Ishikawa (cell line): Measurements from ENCODE around the gene WHRN.

Source experiments
- CEBPB ChIP-seq: IDR thresholded peaks from 2 replicates; pipeline ENCODE4 v1.6.1; 2012
- EGR1 ChIP-seq: IDR thresholded peaks from 2 replicates; pipeline ENCODE4 v1.6.1; 2012
- EP300 ChIP-seq: IDR thresholded peaks from 2 replicates; pipeline ENCODE4 v1.6.1; 2012; ENCODE audit warnings: borderline replicate concordance
- FOXM1 ChIP-seq: IDR thresholded peaks from 2 replicates; pipeline ENCODE4 v1.6.1; 2012; ENCODE audit warnings: low read depth, borderline replicate concordance
- RAD21 ChIP-seq: IDR thresholded peaks from 2 replicates; pipeline ENCODE4 v1.6.1; 2012; ENCODE audit warnings: low read depth
- TAF1 ChIP-seq: IDR thresholded peaks from 2 replicates; pipeline ENCODE4 v1.6.1; 2012; ENCODE audit warnings: low read depth, mild to moderate bottlenecking
- TCF12 ChIP-seq: IDR thresholded peaks from 2 replicates; pipeline ENCODE4 v1.6.1; 2012; ENCODE audit warnings: low read depth
- TEAD4 ChIP-seq: IDR thresholded peaks from 2 replicates; pipeline ENCODE4 v1.6.1; 2012
- YY1 ChIP-seq: IDR thresholded peaks from 2 replicates; pipeline ENCODE4 v1.6.1; 2012; ENCODE audit warnings: low read depth
- ZBTB7A ChIP-seq: IDR thresholded peaks from 2 replicates; pipeline ENCODE4 v1.6.1; 2012; ENCODE audit warnings: low read depth
- TF ChIP-seq, protein P1 (sequence below): IDR thresholded peaks from 2 replicates; pipeline ENCODE4 v1.6.1; 2012
- TF ChIP-seq, protein P2 (sequence below): IDR thresholded peaks from 2 replicates; pipeline ENCODE4 v1.6.1; 2012; ENCODE audit warnings: low read depth, mild to moderate bottlenecking

DNA sequence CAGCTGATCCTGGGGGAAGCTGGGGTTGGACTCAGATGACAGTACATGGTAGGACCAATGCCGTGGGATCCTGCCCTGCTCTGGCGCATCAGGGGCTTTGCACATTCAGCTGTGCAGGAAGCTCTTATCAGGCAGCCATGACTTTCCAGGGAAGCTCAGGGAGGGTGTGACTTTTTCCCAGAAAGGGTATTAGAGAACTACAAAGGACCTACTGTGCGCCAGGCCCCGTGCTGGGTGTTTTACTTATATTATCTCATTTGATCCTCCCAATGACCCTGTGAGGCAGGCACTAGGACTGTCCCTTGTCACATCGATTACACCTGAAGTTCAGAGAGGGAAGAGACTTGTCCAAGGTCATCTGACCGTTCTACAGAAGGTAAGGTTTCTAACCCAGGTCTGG is 93.8 kb downstream of the WHRN start:
- no peak for TF ChIP-seq RAD21
- TF ChIP-seq EP300: no peak
- no peak for TF ChIP-seq ZBTB7A
- TF ChIP-seq, protein P1, sequence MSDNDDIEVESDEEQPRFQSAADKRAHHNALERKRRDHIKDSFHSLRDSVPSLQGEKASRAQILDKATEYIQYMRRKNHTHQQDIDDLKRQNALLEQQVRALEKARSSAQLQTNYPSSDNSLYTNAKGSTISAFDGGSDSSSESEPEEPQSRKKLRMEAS: no peak
- TF ChIP-seq YY1: no peak
- TF ChIP-seq CEBPB: no peak
- no peak for TF ChIP-seq FOXM1
- no peak for TF ChIP-seq EGR1
- no peak for TF ChIP-seq TAF1
- no peak for TF ChIP-seq TEAD4
- TF ChIP-seq TCF12: no peak
- TF ChIP-seq, protein P2, sequence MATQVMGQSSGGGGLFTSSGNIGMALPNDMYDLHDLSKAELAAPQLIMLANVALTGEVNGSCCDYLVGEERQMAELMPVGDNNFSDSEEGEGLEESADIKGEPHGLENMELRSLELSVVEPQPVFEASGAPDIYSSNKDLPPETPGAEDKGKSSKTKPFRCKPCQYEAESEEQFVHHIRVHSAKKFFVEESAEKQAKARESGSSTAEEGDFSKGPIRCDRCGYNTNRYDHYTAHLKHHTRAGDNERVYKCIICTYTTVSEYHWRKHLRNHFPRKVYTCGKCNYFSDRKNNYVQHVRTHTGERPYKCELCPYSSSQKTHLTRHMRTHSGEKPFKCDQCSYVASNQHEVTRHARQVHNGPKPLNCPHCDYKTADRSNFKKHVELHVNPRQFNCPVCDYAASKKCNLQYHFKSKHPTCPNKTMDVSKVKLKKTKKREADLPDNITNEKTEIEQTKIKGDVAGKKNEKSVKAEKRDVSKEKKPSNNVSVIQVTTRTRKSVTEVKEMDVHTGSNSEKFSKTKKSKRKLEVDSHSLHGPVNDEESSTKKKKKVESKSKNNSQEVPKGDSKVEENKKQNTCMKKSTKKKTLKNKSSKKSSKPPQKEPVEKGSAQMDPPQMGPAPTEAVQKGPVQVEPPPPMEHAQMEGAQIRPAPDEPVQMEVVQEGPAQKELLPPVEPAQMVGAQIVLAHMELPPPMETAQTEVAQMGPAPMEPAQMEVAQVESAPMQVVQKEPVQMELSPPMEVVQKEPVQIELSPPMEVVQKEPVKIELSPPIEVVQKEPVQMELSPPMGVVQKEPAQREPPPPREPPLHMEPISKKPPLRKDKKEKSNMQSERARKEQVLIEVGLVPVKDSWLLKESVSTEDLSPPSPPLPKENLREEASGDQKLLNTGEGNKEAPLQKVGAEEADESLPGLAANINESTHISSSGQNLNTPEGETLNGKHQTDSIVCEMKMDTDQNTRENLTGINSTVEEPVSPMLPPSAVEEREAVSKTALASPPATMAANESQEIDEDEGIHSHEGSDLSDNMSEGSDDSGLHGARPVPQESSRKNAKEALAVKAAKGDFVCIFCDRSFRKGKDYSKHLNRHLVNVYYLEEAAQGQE: no peak
